Stimulated activated CD8-positive, alpha-beta memory T cell treated with anti-CD3 and anti-CD28 coated beads, Interleukin-4, amount 100 ng/mL, for 48 hours (primary cell): ENCODE results near the gene TAP2.
A peak's percentile ranks its signal among the peaks of the same experiment; 100 is the strongest.

ENCODE experiments used
- DNase-seq: peaks from one replicate; pipeline ENCODE4 v3.0.0-alpha.2; 2020

The TAP2 gene

GRCh38 chr6:32853541-32854375, 15.2 kb upstream of the TAP2 start, which contains the start of the genes PSMB9 and TAP1:
TSS of gene PSMB9 (plus strand) at chr6:32854192. CDS start at chr6:32854230, 38 bp downstream.
TSS of gene TAP1 (minus strand) at chr6:32853704. CDS start at chr6:32853636, 68 bp downstream.
- DNase-seq = peak; percentile 97

GRCh38 chr6:32852844-32853540, 14.5 kb upstream of the TAP2 start:
- DNase-seq = peak; percentile 65

GRCh38 chr6:32852018-32852843, 13.7 kb upstream of the TAP2 start:
- DNase-seq = peak; percentile 62

GRCh38 chr6:32851025-32851424, 12.5 kb upstream of the TAP2 start:
- no peak for DNase-seq

- no peak for DNase-seq
Observed at GRCh38 chr6:32849126-32849525, 10.6 kb upstream of the TAP2 start.

GRCh38 chr6:32847795-32848194, 9.3 kb upstream of the TAP2 start:
- no peak for DNase-seq

GRCh38 chr6:32847004-32847403, 8.5 kb upstream of the TAP2 start:
- no peak for DNase-seq

- peak; percentile 70 for DNase-seq
Observed at GRCh38 chr6:32845384-32845884, 6.9 kb upstream of the TAP2 start.

GRCh38 chr6:32844839-32845383, 6.4 kb upstream of the TAP2 start:
- DNase-seq = no peak

GRCh38 chr6:32843979-32844838, 5.7 kb upstream of the TAP2 start, which contains the start of gene PSMB8:
TSS of gene PSMB8 (minus strand) at chr6:32844047. CDS start at chr6:32843996, 51 bp downstream.
- DNase-seq = peak; percentile 99

GRCh38 chr6:32843331-32843978, 4.9 kb upstream of the TAP2 start:
- DNase-seq = no peak

GRCh38 chr6:32842690-32843089, 4.2 kb upstream of the TAP2 start:
- no peak for DNase-seq

GRCh38 chr6:32842021-32842650, 3.6 kb upstream of the TAP2 start:
- DNase-seq = no peak

- DNase-seq = peak; percentile 65
Observed at GRCh38 chr6:32840604-32841246, 2.2 kb upstream of the TAP2 start.

GRCh38 chr6:32839356-32839755, 817 bp upstream of the TAP2 start:
- DNase-seq = no peak

GRCh38 chr6:32837651-32838113, 857 bp downstream of the TAP2 start:
- DNase-seq = no peak

- no peak for DNase-seq
Observed at GRCh38 chr6:32836873-32837272, 1.7 kb downstream of the TAP2 start.

GRCh38 chr6:32835167-32835893, 3.2 kb downstream of the TAP2 start:
- DNase-seq = no peak

- no peak for DNase-seq
Observed at GRCh38 chr6:32833664-32834063, 4.9 kb downstream of the TAP2 start.
